ENCODE measurements around the gene SLC4A7.
A peak's percentile ranks its signal among the peaks of the same experiment; 100 is the strongest.
"Not testable (repeated sequence)": the region's sequence is repeated elsewhere in the genome, so short reads cannot be mapped to it uniquely, and the experiment has no call there.

The SLC4A7 gene

GRCh38 chr3:27484015-27484844, at the start of gene SLC4A7:
Gene SLC4A7, minus strand, starts transcription at chr3:27484384. Its CDS starts 258 bp downstream, at chr3:27484126.
- peak; percentile 99 for DNase-seq (ENCODE audit: low spot score)

GRCh38 chr3:27533261-27533607, 49.0 kb upstream of the SLC4A7 start:
- no peak for DNase-seq (ENCODE audit: low spot score)

GRCh38 chr3:27532426-27533260, 48.5 kb upstream of the SLC4A7 start:
- no peak for DNase-seq (ENCODE audit: low spot score)

- DNase-seq (ENCODE audit: low spot score), result not testable (repeated sequence)
These were observed 47.1 kb upstream of the SLC4A7 start for GRCh38 chr3:27531193-27531751.

DNA sequence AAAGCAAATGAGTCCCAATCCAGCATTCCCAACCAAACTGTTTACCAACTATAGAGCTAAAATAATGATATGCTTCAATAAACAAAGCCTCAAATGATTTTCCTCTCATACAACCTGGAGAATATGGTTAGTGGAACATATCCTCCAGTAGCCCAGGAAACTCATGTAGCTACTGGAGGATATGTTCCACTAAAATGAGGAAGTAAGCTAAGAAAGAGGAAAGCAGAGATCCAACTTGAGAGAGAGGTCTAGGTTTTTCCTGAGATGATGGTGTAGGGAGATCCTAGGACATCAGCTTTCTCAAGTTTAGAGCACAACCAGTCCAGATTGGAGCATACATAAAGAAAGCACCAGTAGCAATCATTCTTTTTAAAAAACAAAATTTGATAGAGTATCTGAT, 44.6 kb upstream of the SLC4A7 start:
- no peak for DNase-seq (ENCODE audit: low spot score)

DNA sequence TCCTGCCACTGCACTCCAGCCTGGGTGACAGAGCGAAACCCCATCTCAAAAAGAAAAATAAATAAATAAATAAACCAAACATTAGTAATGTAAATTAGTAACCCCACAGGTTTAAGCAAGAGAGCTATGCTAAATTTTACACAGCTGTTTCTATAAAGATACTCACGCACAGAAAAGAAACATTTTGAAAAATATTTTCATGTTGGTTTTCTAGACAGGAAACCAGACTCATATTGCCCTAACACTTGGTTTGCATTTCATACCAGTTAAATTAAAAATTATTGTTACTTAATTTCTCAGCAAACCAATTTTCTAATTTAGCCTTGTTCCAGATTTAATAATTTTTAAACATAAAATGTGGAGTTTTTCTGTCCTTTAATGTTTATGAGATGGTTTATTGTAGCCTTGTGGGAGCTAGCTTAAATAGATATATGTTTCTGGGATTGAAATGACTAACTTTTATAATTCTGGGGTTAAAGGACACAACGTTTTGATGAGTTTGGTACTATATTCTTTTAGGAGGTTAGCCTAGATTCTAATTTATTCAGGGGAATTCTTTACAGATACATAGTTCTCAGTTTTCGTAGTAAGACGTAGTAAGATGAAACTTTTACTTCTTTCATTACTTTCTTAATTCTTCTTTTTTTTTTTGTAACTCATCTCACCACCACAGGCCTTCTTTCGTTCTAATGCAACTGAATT, 42.6 kb upstream of the SLC4A7 start:
- DNase-seq (ENCODE audit: low spot score), result no peak

GRCh38 chr3:27521872-27522265, 37.7 kb upstream of the SLC4A7 start:
- DNase-seq (ENCODE audit: low spot score), result no peak

GRCh38 chr3:27521179-27521871, 37.1 kb upstream of the SLC4A7 start:
- DNase-seq (ENCODE audit: low spot score), result peak; percentile 74

DNA sequence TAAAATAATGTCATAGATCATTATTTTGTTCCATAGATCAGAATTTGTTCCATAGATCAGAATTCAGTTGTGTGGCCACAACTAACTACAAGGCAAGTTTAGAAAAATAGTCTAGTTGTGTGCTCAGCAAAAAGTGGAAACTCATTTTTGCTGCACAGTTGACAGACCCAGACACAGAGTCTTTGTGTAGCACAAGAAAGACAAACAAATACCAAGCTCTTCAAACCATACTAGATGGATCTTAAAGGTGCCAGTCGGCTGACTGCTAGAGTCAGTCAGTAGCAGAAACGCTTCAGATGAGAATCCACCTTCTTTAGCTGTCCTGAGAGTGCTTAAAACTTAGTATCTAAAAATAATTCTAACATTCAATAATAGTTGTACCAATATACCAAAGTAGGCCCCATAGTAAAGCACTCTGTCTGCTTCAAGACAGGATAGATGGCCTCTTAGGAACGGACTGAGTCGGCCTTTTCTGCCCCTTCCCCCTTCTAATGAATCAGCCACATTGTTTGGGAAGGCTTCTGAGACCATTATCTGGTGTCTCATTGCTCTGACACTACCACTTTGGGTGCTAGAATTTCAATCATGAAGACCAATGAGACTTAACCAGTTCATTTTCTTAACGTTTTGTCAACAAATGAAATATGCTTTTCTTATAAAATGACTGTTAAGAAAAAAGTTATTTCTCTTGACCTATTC, 27.7 kb upstream of the SLC4A7 start:
- DNase-seq (ENCODE audit: low spot score), result no peak

GRCh38 chr3:27509376-27509775, 25.2 kb upstream of the SLC4A7 start:
- DNase-seq (ENCODE audit: low spot score), result no peak

GRCh38 chr3:27508424-27508823, 24.2 kb upstream of the SLC4A7 start:
- DNase-seq (ENCODE audit: low spot score), result no peak

DNA sequence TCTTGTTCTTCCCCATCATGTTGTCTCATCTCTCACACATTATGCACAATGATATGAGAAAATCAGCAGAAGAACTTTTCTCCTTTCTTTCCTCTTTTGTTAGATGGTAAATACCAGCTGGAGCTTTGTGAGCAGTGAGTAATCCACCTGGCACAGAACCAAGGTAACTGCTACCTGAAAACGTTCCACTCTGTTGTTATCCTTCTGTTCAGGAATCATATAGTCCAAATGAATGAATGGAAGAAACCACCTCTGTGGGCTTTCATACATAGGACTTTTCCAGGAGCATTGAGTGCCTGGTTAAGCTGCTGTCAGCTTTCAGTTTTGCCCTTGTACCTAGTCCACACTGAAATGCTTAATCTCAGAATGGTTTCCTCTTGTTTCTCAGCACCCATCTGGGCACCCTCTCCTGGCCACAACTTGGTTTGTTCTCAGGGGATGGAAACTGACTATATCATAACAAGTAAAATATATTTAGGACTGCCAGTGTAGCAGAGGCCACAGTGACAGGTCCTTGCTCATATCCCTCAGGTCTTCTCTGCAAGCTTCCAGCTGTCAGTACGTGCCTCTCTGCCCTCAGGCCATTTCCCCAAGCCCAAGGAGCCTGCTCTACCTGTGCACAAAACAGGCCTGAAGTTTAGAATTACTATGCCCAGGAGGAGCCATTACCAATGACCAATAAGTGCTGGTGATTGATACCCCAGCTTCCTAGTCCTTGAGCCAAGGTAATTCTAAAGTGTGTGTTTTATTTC, 23.5 kb upstream of the SLC4A7 start:
- DNase-seq (ENCODE audit: low spot score), result no peak

GRCh38 chr3:27507111-27507510, 22.9 kb upstream of the SLC4A7 start:
- DNase-seq (ENCODE audit: low spot score), result no peak

- DNase-seq (ENCODE audit: low spot score), result no peak
These were observed 20.6 kb upstream of the SLC4A7 start for GRCh38 chr3:27504749-27505148.

GRCh38 chr3:27503526-27503925, 19.3 kb upstream of the SLC4A7 start:
- DNase-seq (ENCODE audit: low spot score), result peak; percentile 56

DNA sequence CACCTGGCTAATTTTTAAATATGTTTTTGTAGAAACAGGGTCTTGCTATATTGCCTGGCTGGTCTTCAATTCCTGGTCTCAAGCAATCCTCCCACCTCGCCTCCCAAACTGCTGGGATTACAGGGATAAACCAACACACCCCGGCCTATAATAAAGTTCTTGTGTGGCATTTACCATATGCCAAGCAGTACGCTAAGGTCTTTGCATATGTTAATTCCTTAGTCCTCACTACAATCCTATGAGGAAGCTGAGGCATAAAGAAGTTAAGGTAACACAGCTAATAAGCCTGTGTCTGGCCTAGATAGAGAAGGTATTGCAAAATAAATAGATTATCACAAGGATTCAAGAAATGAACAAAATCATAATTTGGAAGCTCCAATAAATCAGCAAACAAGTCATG, 17.6 kb upstream of the SLC4A7 start:
- no peak for DNase-seq (ENCODE audit: low spot score)

DNA sequence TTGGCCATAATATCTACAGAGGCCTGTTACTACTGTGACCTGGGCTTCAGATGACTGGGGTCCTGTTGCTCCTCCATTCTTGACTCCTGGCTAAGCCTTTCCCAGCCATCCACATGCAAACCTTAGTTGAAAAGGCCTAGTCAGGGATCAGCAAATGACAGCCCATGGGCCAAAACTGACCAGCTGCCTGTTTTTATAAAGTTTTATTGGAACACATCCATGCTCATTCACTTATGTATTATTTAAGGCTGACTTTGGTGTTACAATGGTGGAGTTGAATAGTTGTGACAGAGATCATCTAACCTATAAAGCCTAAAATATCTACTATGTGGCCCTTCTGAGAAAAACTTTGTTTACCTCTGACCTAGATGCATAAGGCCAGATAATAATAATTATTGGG, 16.8 kb upstream of the SLC4A7 start:
- DNase-seq (ENCODE audit: low spot score), result no peak

DNA sequence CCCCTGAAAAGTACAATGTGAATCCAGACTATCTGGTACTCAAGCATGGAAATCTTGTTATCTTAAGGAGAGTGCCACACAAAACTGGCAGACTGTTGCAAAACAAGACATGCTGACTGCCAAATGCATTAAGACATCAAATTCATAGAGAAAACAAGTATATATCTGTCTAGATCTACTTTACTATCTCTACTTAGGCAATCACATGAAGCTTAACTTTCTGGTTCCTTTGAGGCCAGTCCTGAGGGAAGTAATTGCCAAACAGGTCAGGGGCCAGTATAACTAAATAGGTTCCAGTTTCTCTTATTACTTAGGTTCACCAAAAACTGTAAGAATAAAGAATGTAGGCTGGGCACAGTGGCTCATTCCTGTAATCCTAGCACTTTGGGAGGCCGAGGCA, 15.9 kb upstream of the SLC4A7 start:
- no peak for DNase-seq (ENCODE audit: low spot score)

GRCh38 chr3:27494784-27495183, 10.6 kb upstream of the SLC4A7 start:
- DNase-seq (ENCODE audit: low spot score), result no peak

DNA sequence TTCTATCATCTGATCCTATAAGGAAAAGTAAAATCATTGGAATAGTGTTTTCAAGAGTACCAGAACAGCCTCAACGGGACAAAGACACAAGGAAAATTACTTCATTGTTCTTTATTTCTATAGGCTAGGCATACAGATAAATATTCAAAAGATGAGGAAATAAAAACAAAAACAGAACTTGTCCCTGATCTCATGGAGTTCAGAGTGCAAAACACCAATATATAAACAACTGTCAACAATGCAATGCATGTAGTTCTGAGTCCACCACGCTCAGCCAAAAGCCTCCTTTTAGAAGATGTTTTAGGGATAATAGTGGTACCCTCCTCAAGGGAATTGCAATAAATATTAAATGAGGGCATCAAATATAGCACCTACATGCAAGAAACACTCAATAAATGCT, 4.6 kb upstream of the SLC4A7 start:
- DNase-seq (ENCODE audit: low spot score), result no peak
